GM19025 (cell line): Measurements from ENCODE around the gene NHSL2.
"Not testable (repeated sequence)": the region's sequence is repeated elsewhere in the genome, so short reads cannot be mapped to it uniquely, and the experiment has no call there.

Source experiments
- ATAC-seq: cut with Tn5 transposase; IDR thresholded peaks from one replicate; pipeline ENCODE4 v1.9.1; 2021; ENCODE audit warnings: mild to moderate bottlenecking, low read depth, moderate library complexity; ENCODE audit not compliant: unreplicated experiment

Gene NHSL2

GRCh38 chrX:71922686-71923085 is 12.0 kb downstream of the NHSL2 start:
- no peak for ATAC-seq

GRCh38 chrX:71923516-71923915 is 12.9 kb downstream of the NHSL2 start:
- no peak for ATAC-seq

GRCh38 chrX:71927040-71927439 is 16.4 kb downstream of the NHSL2 start:
- no peak for ATAC-seq

- ATAC-seq: no peak
Measured at GRCh38 chrX:71928856-71929255, 18.2 kb downstream of the NHSL2 start.

GRCh38 chrX:71930298-71930697 is 19.7 kb downstream of the NHSL2 start:
- no peak for ATAC-seq

GRCh38 chrX:71935476-71935875 is 24.8 kb downstream of the NHSL2 start:
- no peak for ATAC-seq

GRCh38 chrX:71936632-71937031 is 26.0 kb downstream of the NHSL2 start:
- no peak for ATAC-seq

GRCh38 chrX:71938371-71938770 is 27.7 kb downstream of the NHSL2 start:
- ATAC-seq: no peak

GRCh38 chrX:71941145-71941544 is 30.5 kb downstream of the NHSL2 start:
- ATAC-seq: no peak

- no peak for ATAC-seq
Measured at GRCh38 chrX:71941776-71942175, 31.1 kb downstream of the NHSL2 start.

GRCh38 chrX:71944369-71944768 is 33.7 kb downstream of the NHSL2 start:
- ATAC-seq: no peak

GRCh38 chrX:71945237-71945805 is 34.7 kb downstream of the NHSL2 start:
- ATAC-seq: no peak

- no peak for ATAC-seq
Measured at GRCh38 chrX:71949363-71949762, 38.7 kb downstream of the NHSL2 start.

GRCh38 chrX:71949844-71950445 is 39.3 kb downstream of the NHSL2 start:
- no peak for ATAC-seq

GRCh38 chrX:71953391-71953790 is 42.7 kb downstream of the NHSL2 start:
- no peak for ATAC-seq

GRCh38 chrX:71953946-71954345 is 43.3 kb downstream of the NHSL2 start:
- no peak for ATAC-seq

- ATAC-seq: no peak
Measured at GRCh38 chrX:71954458-71954857, 43.8 kb downstream of the NHSL2 start.

- no peak for ATAC-seq
Measured at GRCh38 chrX:71955530-71956120, 45.0 kb downstream of the NHSL2 start.

GRCh38 chrX:71958281-71958675 is 47.6 kb downstream of the NHSL2 start:
- no peak for ATAC-seq

- not testable (repeated sequence) for ATAC-seq
Measured at GRCh38 chrX:71964184-71964583, 53.5 kb downstream of the NHSL2 start.

- ATAC-seq: no peak
Measured at GRCh38 chrX:71974916-71975315, 64.3 kb downstream of the NHSL2 start.

- ATAC-seq: no peak
Measured at GRCh38 chrX:71976753-71977152, 66.1 kb downstream of the NHSL2 start.
